Ovary (tissue), 3 donors: ENCODE data around the gene LRRC56.

Experiments
- EP300 ChIP-seq: sonication (generic); formaldehyde crosslinking; IDR thresholded peaks from one replicate; pipeline ENCODE4 v1.6.1; 2017; ENCODE audit warnings: antibody characterized with exemption
- POLR2A ChIP-seq: fragments of 450-650 bp; IDR thresholded peaks from one replicate; pipeline ENCODE4 v1.6.1; 2017; ENCODE audit warnings: antibody characterized with exemption, mild to moderate bottlenecking, moderate library complexity
- TF ChIP-seq, protein P1 (sequence below), 3 donors: fragments of 450-650 bp in 2 of 3; fragments of 200-600 bp in 1 of 3; IDR thresholded peaks; one replicate each; pipeline versions ENCODE4 v1.5.1 to v1.8.0; 2016 to 2022; ENCODE audit warnings: antibody characterized with exemption in 3 of 3, mild to moderate bottlenecking in 1 of 3
- donor health status: DM: no; HTN: no; CAD: no.

DNA sequence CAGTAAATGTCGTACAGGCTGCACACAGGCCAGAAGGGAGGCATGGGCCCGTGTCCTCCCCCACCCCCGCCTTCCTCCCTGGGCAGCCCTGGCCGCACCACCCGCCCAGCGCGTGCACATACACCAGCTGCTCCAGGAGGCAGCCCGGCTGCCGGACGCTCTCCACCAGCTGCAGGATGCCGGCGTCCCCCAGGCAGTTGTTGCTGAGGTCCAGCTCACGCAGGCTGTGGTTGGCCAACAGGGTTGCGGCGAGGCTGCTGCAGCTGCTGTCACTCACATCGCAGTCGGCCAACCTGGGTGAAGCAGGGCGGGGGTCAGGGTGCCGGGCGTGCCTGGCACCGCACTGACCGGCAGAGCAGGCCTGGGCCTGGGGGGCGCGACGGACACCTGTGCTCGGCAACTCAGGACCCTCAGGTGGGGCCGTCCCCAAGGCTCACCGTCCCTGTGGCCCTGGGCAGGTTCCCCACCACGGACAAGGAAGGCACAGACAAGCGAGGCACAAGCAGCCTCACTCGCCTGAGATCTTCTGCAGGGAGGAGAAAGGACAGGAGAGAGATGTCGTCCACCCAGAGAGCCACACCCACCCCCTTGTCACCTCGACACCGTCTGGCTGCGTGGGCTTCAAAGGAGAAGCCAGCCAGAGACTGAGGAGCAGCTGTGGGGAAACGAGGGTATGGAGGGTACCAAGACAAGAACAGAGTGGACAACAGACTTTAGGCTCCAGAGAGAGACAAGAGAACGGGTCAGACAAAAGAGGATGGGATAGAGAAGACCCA lies 42.4 kb upstream of the LRRC56 start:
- TF ChIP-seq, protein P1, sequence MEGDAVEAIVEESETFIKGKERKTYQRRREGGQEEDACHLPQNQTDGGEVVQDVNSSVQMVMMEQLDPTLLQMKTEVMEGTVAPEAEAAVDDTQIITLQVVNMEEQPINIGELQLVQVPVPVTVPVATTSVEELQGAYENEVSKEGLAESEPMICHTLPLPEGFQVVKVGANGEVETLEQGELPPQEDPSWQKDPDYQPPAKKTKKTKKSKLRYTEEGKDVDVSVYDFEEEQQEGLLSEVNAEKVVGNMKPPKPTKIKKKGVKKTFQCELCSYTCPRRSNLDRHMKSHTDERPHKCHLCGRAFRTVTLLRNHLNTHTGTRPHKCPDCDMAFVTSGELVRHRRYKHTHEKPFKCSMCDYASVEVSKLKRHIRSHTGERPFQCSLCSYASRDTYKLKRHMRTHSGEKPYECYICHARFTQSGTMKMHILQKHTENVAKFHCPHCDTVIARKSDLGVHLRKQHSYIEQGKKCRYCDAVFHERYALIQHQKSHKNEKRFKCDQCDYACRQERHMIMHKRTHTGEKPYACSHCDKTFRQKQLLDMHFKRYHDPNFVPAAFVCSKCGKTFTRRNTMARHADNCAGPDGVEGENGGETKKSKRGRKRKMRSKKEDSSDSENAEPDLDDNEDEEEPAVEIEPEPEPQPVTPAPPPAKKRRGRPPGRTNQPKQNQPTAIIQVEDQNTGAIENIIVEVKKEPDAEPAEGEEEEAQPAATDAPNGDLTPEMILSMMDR (IDR thresholded peaks at IDR 0.05) = no peak
- TF ChIP-seq POLR2A = no peak
- TF ChIP-seq EP300 = no peak
